NCI-H1694 (cell line): Measurements from ENCODE around the gene TINCR.
"Not testable (repeated sequence)": the region's sequence is repeated elsewhere in the genome, so short reads cannot be mapped to it uniquely, and the experiment has no call there.

ENCODE experiments used
- DNase-seq: peaks from one replicate; lab custom pipeline; 2025; lab: John Stamatoyannopoulos, UW

Gene TINCR

GRCh38 chr19:5567360-5567969 is at the start of gene TINCR:
TINCR (minus strand) TSS chr19:5567953.
- DNase-seq, result no peak

GRCh38 chr19:5617080-5617479 is 49.3 kb upstream of the TINCR start:
- no peak for DNase-seq

GRCh38 chr19:5615756-5616327 is 48.1 kb upstream of the TINCR start:
- DNase-seq, result no peak

- DNase-seq, result no peak
Observed at GRCh38 chr19:5612891-5613865, 45.4 kb upstream of the TINCR start.

GRCh38 chr19:5609881-5610448 is 42.2 kb upstream of the TINCR start:
- no peak for DNase-seq

GRCh38 chr19:5608766-5609165 is 41.0 kb upstream of the TINCR start:
- DNase-seq, result not testable (repeated sequence)

- no peak for DNase-seq
Observed at GRCh38 chr19:5608291-5608690, 40.5 kb upstream of the TINCR start.

GRCh38 chr19:5607318-5608275 is 39.8 kb upstream of the TINCR start:
- DNase-seq, result no peak

GRCh38 chr19:5605362-5605761 is 37.6 kb upstream of the TINCR start:
- no peak for DNase-seq

- DNase-seq, result no peak
Observed at GRCh38 chr19:5603626-5604025, 35.9 kb upstream of the TINCR start.

GRCh38 chr19:5600797-5601196 is 33.0 kb upstream of the TINCR start:
- DNase-seq, result no peak

- no peak for DNase-seq
Observed at GRCh38 chr19:5595745-5596144, 28.0 kb upstream of the TINCR start.

- DNase-seq, result no peak
Observed at GRCh38 chr19:5595129-5595528, 27.4 kb upstream of the TINCR start.

- DNase-seq, result no peak
Observed at GRCh38 chr19:5594521-5594950, 26.8 kb upstream of the TINCR start.

- DNase-seq, result no peak
Observed at GRCh38 chr19:5593343-5594255, 25.8 kb upstream of the TINCR start.

- no peak for DNase-seq
Observed at GRCh38 chr19:5592531-5593342, 25.0 kb upstream of the TINCR start.

- DNase-seq, result no peak
Observed at GRCh38 chr19:5591476-5591875, 23.7 kb upstream of the TINCR start.

GRCh38 chr19:5590865-5591154 is 23.1 kb upstream of the TINCR start:
- DNase-seq, result no peak

- no peak for DNase-seq
Observed at GRCh38 chr19:5590151-5590864, 22.6 kb upstream of the TINCR start.
